ENCODE data around the gene SH3PXD2B.

Gene SH3PXD2B

GRCh38 chr5:172453206-172453985 is 929 bp downstream of the SH3PXD2B start:
- DNase-seq (ENCODE audit: low read depth) = peak; percentile 36

- DNase-seq (ENCODE audit: low read depth) = no peak
Measured at GRCh38 chr5:172452398-172453205, 1.7 kb downstream of the SH3PXD2B start.

GRCh38 chr5:172451771-172452197 is 2.5 kb downstream of the SH3PXD2B start:
- DNase-seq (ENCODE audit: low read depth) = peak; percentile 67

- DNase-seq (ENCODE audit: low read depth) = no peak
Measured at GRCh38 chr5:172450861-172451695, 3.2 kb downstream of the SH3PXD2B start.

- DNase-seq (ENCODE audit: low read depth) = no peak
Measured at GRCh38 chr5:172450453-172450852, 3.9 kb downstream of the SH3PXD2B start.

GRCh38 chr5:172448999-172449398 is 5.3 kb downstream of the SH3PXD2B start:
- DNase-seq (ENCODE audit: low read depth) = no peak

GRCh38 chr5:172447646-172448365 is 6.5 kb downstream of the SH3PXD2B start:
- no peak for DNase-seq (ENCODE audit: low read depth)

- DNase-seq (ENCODE audit: low read depth) = no peak
Measured at GRCh38 chr5:172446336-172447051, 7.8 kb downstream of the SH3PXD2B start.

GRCh38 chr5:172445866-172446265 is 8.5 kb downstream of the SH3PXD2B start:
- DNase-seq (ENCODE audit: low read depth) = no peak

GRCh38 chr5:172444626-172445365 is 9.5 kb downstream of the SH3PXD2B start:
- DNase-seq (ENCODE audit: low read depth) = no peak

- peak; percentile 53 for DNase-seq (ENCODE audit: low read depth)
Measured at GRCh38 chr5:172444110-172444510, 10.2 kb downstream of the SH3PXD2B start.

GRCh38 chr5:172443441-172444109 is 10.8 kb downstream of the SH3PXD2B start:
- peak; percentile 93 for DNase-seq (ENCODE audit: low read depth)

GRCh38 chr5:172442592-172442991 is 11.7 kb downstream of the SH3PXD2B start:
- no peak for DNase-seq (ENCODE audit: low read depth)

GRCh38 chr5:172441262-172441751 is 13.0 kb downstream of the SH3PXD2B start:
- no peak for DNase-seq (ENCODE audit: low read depth)

GRCh38 chr5:172440486-172440885 is 13.8 kb downstream of the SH3PXD2B start:
- no peak for DNase-seq (ENCODE audit: low read depth)

GRCh38 chr5:172439785-172440477 is 14.4 kb downstream of the SH3PXD2B start:
- no peak for DNase-seq (ENCODE audit: low read depth)

- DNase-seq (ENCODE audit: low read depth) = no peak
Measured at GRCh38 chr5:172438319-172438668, 16.0 kb downstream of the SH3PXD2B start.

- DNase-seq (ENCODE audit: low read depth) = peak; percentile 70
Measured at GRCh38 chr5:172437445-172438318, 16.6 kb downstream of the SH3PXD2B start.

All from non-pigmented ciliary epithelial cell (primary cell).